ENCODE data around the gene SFT2D3.

GRCh38 chr2:127652786-127653357 lies 48.4 kb upstream of the SFT2D3 start:
- TF ChIP-seq CTCF (IDR thresholded peaks at IDR 0.05; ENCODE audit: poor library complexity) (no peak), EZH2 (IDR thresholded peaks at IDR 0.05; ENCODE audit: borderline replicate concordance) (no peak), EZH2phosphoT487 (IDR thresholded peaks at IDR 0.05; ENCODE audit: low read depth, severe bottlenecking, unreplicated experiment) (no peak)
